ENCODE data around the gene BTBD2.

BTBD2 gene

GRCh38 chr19:2053601-2054389 lies 38.3 kb upstream of the BTBD2 start:
- no peaks in the 10 kb centered on the region for H3K9me3 ChIP-seq
- DNase-seq = peak; percentile 54 to 72
- no peak overlapping the region for H3K27ac ChIP-seq
- H3K27me3 ChIP-seq = no peaks in the 10 kb centered on the region
- H3K4me1 ChIP-seq = peaks cover 2 to 55% (median 34%) of the 10 kb centered on the region in 4 donors
- no peak for TF ChIP-seq CTCF (IDR thresholded peaks at IDR 0.05)
- intact Hi-C loops (cut with DNase I; ENCODE audit: low total_unique reads) = no loop called here
- H3K4me3 ChIP-seq = no peak overlapping the region
- peaks cover 0 to 6% (median 5%) of the 10 kb centered on the region in 3 donors for H3K36me3 ChIP-seq

GRCh38 chr19:2051773-2052704 lies 36.5 kb upstream of the BTBD2 start:
- DNase-seq = no peak
- intact Hi-C loops (cut with DNase I; ENCODE audit: low total_unique reads) = no loop called here
- no peak for TF ChIP-seq CTCF (IDR thresholded peaks at IDR 0.05)
- no peaks in the 10 kb centered on the region for H3K27me3 ChIP-seq
- H3K4me1 ChIP-seq = peaks cover 10 to 57% (median 47%) of the 10 kb centered on the region in 4 donors
- H3K27ac ChIP-seq = peak overlapping the region; percentile 97 to 100
- peak overlapping the region; percentile 100 for H3K4me3 ChIP-seq
- no peaks in the 10 kb centered on the region for H3K9me3 ChIP-seq
- peaks cover 0 to 13% (median 10%) of the 10 kb centered on the region in 3 donors for H3K36me3 ChIP-seq

GRCh38 chr19:2050991-2051772 lies 35.7 kb upstream of the BTBD2 start, which contains the start of gene MKNK2:
Gene MKNK2, minus strand, starts transcription at chr19:2051244. Its CDS starts 393 bp downstream, at chr19:2050851.
- peak; percentile 38 to 39 for TF ChIP-seq CTCF (IDR thresholded peaks at IDR 0.05)
- intact Hi-C loops (cut with DNase I; ENCODE audit: low total_unique reads) = no loop called here
- Histone ChIP-seq H3K4me1 (peaks cover 10 to 57% (median 50%) of the 10 kb centered on the region in 4 donors), H3K4me3 (peak within 1 kb of the TSS; percentile 100), H3K36me3 (peaks cover 3 to 21% (median 18%) of the 10 kb centered on the region in 3 donors), H3K27ac (peak within 1 kb of the TSS; percentile 97 to 100), H3K9me3 (no peaks in the 10 kb centered on the region), H3K27me3 (no peaks in the 10 kb centered on the region)
- peak; percentile 86 to 93 for DNase-seq

GRCh38 chr19:2050349-2050990 lies 35.0 kb upstream of the BTBD2 start:
- no peak for DNase-seq
- Histone ChIP-seq H3K9me3 (no peaks in the 10 kb centered on the region), H3K27me3 (no peaks in the 10 kb centered on the region), H3K36me3 (peaks cover 10 to 29% (median 25%) of the 10 kb centered on the region in 3 donors), H3K4me3 (peak overlapping the region; percentile 100), H3K4me1 (peaks cover 10 to 58% (median 50%) of the 10 kb centered on the region in 4 donors), H3K27ac (peak overlapping the region; percentile 97 to 100)
- no peak for TF ChIP-seq CTCF (IDR thresholded peaks at IDR 0.05)
- intact Hi-C loops (cut with DNase I; ENCODE audit: low total_unique reads) = no loop called here
